Measurements from ENCODE around the gene GARIN5A. TPM values are rescaled to one million over a fixed set of nuclear protein-coding genes. Genes with fewer than 3 reads are reported as not detected.

Gene GARIN5A
- polyA plus RNA-seq, 1 of the 3 experiments (the other 2 are of a cell fraction) = 1.3 TPM

- WGBS (ENCODE audit: low lambda C conversion rate) = 81% methylated on average over 24 of the region's 32 CpGs
- POLR2A ChIA-PET = no interaction called here
- no peaks in the 10 kb centered on the region for H3K9me3 ChIP-seq
- no peak overlapping the region for H3K4me2 ChIP-seq
- no peak overlapping the region for H2AFZ ChIP-seq (ENCODE audit: low read depth)
- H3K9ac ChIP-seq = no peak overlapping the region
- H3K4me3 ChIP-seq (ENCODE audit: low read depth in 2 of 2, low read length in 1 of 2) = no peak overlapping the region
- no peak overlapping the region for H3K27ac ChIP-seq (ENCODE audit: low read depth in 2 of 2, low read length in 1 of 2)
- CTCF ChIA-PET = no interaction called here
- no peaks in the 10 kb centered on the region for H3K9me2 ChIP-seq
- no peaks in the 10 kb centered on the region for H4K20me1 ChIP-seq (ENCODE audit: insufficient read depth)
- H3K36me3 ChIP-seq (replicated peaks in 1 of 2; ENCODE audit: control insufficient read depth in 1 of 2, insufficient read depth in 2 of 2, low read length in 1 of 2) = no peaks in the 10 kb centered on the region
- no peak for DNase-seq
- no peaks in the 10 kb centered on the region for H3K79me2 ChIP-seq (ENCODE audit: insufficient read depth)
- H3K4me1 ChIP-seq (ENCODE audit: control insufficient read depth in 1 of 2, insufficient read depth in 2 of 2, low read depth in 1 of 2, low read length in 1 of 2) = peaks cover 0 to 4% of the 10 kb centered on the region in 2 experiments; a peak in 1 of 4 replicates
- peaks cover 5% of the 10 kb centered on the region; the same call in 1 of the 2 replicates for H3K27me3 ChIP-seq (ENCODE audit: insufficient read depth)
- no peaks in the 10 kb centered on the region for H3F3A ChIP-seq (replicated peaks; ENCODE audit: insufficient read depth)
- TF ChIP-seq RAD21 (IDR thresholded peaks at IDR 0.05; ENCODE audit: low read length) (no peak), PBX3 (IDR thresholded peaks at IDR 0.05) (no peak), FOXM1 (IDR thresholded peaks at IDR 0.05; ENCODE audit: low read depth) (no peak), YY1 (IDR thresholded peaks at IDR 0.05; ENCODE audit: low read depth) (no peak), MXI1 (IDR thresholded peaks at IDR 0.05; ENCODE audit: low read depth, low read length) (no peak), NRF1 (IDR thresholded peaks at IDR 0.05; ENCODE audit: low read depth, low read length) (no peak)
Measured at GRCh38 chr19:50459067-50459456, 17.6 kb downstream of the GARIN5A start.

GRCh38 chr19:50458396-50459066, 18.1 kb downstream of the GARIN5A start:
- H3K27me3 ChIP-seq (ENCODE audit: insufficient read depth) = peaks cover 5% of the 10 kb centered on the region; the same call in 1 of the 2 replicates
- H3K9me3 ChIP-seq = no peaks in the 10 kb centered on the region
- DNase-seq = no peak
- no peak overlapping the region for H3K9ac ChIP-seq
- H3K4me1 ChIP-seq (ENCODE audit: control insufficient read depth in 1 of 2, insufficient read depth in 2 of 2, low read depth in 1 of 2, low read length in 1 of 2) = peaks cover 0 to 4% of the 10 kb centered on the region in 2 experiments; a peak in 1 of 4 replicates
- POLR2A ChIA-PET = no interaction called here
- no peak overlapping the region for H2AFZ ChIP-seq (ENCODE audit: low read depth)
- H3K9me2 ChIP-seq = no peaks in the 10 kb centered on the region
- no peaks in the 10 kb centered on the region for H3F3A ChIP-seq (replicated peaks; ENCODE audit: insufficient read depth)
- H3K27ac ChIP-seq (ENCODE audit: low read depth in 2 of 2, low read length in 1 of 2) = no peak overlapping the region
- H4K20me1 ChIP-seq (ENCODE audit: insufficient read depth) = no peaks in the 10 kb centered on the region
- no peak for TF ChIP-seq CTCF (IDR thresholded peaks at IDR 0.05)
- TF ChIP-seq TCF12 (IDR thresholded peaks at IDR 0.05) = no peak
- TF ChIP-seq NFIC (IDR thresholded peaks at IDR 0.05; ENCODE audit: borderline replicate concordance) = no peak
- no peak for TF ChIP-seq RCOR1 (IDR thresholded peaks at IDR 0.05; ENCODE audit: low read length)
- no peak for TF ChIP-seq GATA2 (CRISPR knock-in tag; IDR thresholded peaks at IDR 0.05)
- TF ChIP-seq NRF1 (IDR thresholded peaks at IDR 0.05; ENCODE audit: low read depth, low read length) = no peak
- no peak for TF ChIP-seq FOSL2 (IDR thresholded peaks at IDR 0.05; ENCODE audit: borderline replicate concordance, low read depth)
- no peak for TF ChIP-seq FOXM1 (IDR thresholded peaks at IDR 0.05; ENCODE audit: low read depth)
- no peak for TF ChIP-seq CHD2 (IDR thresholded peaks at IDR 0.05; ENCODE audit: low read length, partially characterized antibody)
- TF ChIP-seq, protein P1, sequence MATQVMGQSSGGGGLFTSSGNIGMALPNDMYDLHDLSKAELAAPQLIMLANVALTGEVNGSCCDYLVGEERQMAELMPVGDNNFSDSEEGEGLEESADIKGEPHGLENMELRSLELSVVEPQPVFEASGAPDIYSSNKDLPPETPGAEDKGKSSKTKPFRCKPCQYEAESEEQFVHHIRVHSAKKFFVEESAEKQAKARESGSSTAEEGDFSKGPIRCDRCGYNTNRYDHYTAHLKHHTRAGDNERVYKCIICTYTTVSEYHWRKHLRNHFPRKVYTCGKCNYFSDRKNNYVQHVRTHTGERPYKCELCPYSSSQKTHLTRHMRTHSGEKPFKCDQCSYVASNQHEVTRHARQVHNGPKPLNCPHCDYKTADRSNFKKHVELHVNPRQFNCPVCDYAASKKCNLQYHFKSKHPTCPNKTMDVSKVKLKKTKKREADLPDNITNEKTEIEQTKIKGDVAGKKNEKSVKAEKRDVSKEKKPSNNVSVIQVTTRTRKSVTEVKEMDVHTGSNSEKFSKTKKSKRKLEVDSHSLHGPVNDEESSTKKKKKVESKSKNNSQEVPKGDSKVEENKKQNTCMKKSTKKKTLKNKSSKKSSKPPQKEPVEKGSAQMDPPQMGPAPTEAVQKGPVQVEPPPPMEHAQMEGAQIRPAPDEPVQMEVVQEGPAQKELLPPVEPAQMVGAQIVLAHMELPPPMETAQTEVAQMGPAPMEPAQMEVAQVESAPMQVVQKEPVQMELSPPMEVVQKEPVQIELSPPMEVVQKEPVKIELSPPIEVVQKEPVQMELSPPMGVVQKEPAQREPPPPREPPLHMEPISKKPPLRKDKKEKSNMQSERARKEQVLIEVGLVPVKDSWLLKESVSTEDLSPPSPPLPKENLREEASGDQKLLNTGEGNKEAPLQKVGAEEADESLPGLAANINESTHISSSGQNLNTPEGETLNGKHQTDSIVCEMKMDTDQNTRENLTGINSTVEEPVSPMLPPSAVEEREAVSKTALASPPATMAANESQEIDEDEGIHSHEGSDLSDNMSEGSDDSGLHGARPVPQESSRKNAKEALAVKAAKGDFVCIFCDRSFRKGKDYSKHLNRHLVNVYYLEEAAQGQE (IDR thresholded peaks at IDR 0.05; ENCODE audit: low read depth, low read length) = no peak
- TF ChIP-seq, protein P2, sequence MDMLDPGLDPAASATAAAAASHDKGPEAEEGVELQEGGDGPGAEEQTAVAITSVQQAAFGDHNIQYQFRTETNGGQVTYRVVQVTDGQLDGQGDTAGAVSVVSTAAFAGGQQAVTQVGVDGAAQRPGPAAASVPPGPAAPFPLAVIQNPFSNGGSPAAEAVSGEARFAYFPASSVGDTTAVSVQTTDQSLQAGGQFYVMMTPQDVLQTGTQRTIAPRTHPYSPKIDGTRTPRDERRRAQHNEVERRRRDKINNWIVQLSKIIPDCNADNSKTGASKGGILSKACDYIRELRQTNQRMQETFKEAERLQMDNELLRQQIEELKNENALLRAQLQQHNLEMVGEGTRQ (IDR thresholded peaks at IDR 0.05; ENCODE audit: borderline replicate concordance, low read depth, low read length) = no peak
- TF ChIP-seq, protein P3, sequence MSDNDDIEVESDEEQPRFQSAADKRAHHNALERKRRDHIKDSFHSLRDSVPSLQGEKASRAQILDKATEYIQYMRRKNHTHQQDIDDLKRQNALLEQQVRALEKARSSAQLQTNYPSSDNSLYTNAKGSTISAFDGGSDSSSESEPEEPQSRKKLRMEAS (IDR thresholded peaks at IDR 0.05; ENCODE audit: low read depth) = no peak
- no peak for TF ChIP-seq EP300 (IDR thresholded peaks at IDR 0.05; ENCODE audit: borderline replicate concordance in 1 of 2, low read depth in 1 of 2, low read length in 1 of 2)
- no peak for TF ChIP-seq RAD21 (IDR thresholded peaks at IDR 0.05; ENCODE audit: low read length)
- no peak for TF ChIP-seq FOXJ3 (CRISPR knock-in tag; IDR thresholded peaks at IDR 0.05)
- WGBS (ENCODE audit: low lambda C conversion rate) = 74% methylated on average over 39 of the region's 50 CpGs
- no peak overlapping the region for H3K4me2 ChIP-seq
- no peaks in the 10 kb centered on the region for H3K36me3 ChIP-seq (replicated peaks in 1 of 2; ENCODE audit: control insufficient read depth in 1 of 2, insufficient read depth in 2 of 2, low read length in 1 of 2)
- no peaks in the 10 kb centered on the region for H3K79me2 ChIP-seq (ENCODE audit: insufficient read depth)
- H3K4me3 ChIP-seq (ENCODE audit: low read depth in 2 of 2, low read length in 1 of 2) = no peak overlapping the region
- CTCF ChIA-PET = interaction anchor here (1.5 kb wide), 1 partner anchor 90 kb away, joined by 6 read pairs; no protein-coding TSS in a partner anchor

Measured in SK-N-SH (cell line).